Measurements from ENCODE around the gene PSMA6. TPM values are rescaled to one million over a fixed set of nuclear protein-coding genes. Genes with fewer than 3 reads are reported as not detected.
A peak's percentile ranks its signal among the peaks of the same experiment; 100 is the strongest.

PSMA6 gene
- 190 and 254 TPM in 2 replicates for total RNA-seq
- polyA plus RNA-seq, result 225 and 253 TPM in 2 replicates
- 191 and 218 TPM in 2 replicates for polyA plus RNA-seq (2012)
- 31.7 and 41.0 TPM in 2 replicates for polyA minus RNA-seq (ENCODE audit: low replicate concordance)

- peaks cover 48% of the 10 kb centered on the region for H3K79me2 ChIP-seq (ENCODE audit: control insufficient read depth, insufficient read depth, low read length)
Observed at GRCh38 chr14:35292051-35292769, at the start of gene PSMA6. PSMA6 (plus strand) TSS chr14:35292382; CDS start chr14:35292477, 95 bp downstream.

DNA sequence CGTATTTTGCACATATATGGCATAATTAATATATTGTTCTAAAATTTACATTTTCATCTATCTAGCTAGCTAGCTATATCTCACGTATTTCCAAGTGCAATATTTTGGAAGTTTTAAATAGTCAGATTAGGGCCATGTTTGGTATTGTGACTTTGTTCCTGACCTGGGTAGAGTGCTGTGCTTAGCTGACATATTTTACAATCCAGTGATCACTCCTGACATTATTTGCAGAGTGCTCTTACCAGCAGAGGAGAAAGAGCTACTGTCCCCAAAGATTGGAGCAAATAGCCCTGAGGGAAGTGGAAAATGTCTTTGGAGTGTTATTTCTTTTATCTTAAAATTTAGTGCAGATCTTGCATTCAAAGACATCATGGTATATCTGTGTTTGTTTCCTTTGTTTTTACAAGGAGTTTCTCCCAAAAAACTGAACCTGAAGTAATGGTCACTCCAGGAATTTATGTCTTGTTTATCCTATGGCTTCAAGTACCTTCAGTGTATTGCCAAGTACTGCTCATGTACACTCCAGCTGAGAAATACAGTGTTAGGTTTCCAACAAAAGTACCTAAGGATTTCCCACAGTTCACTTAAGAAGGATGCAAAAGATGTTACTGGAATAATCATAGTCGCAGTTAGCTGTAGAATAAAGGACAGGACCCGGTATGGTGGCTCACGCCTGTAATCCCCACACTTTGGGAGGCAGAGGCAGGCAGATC lies 49.4 kb upstream of the PSMA6 start:
- no peak for TF ChIP-seq EZH2 (IDR thresholded peaks at IDR 0.05; ENCODE audit: low read length, missing control alignments)
- TF ChIP-seq, protein P1, sequence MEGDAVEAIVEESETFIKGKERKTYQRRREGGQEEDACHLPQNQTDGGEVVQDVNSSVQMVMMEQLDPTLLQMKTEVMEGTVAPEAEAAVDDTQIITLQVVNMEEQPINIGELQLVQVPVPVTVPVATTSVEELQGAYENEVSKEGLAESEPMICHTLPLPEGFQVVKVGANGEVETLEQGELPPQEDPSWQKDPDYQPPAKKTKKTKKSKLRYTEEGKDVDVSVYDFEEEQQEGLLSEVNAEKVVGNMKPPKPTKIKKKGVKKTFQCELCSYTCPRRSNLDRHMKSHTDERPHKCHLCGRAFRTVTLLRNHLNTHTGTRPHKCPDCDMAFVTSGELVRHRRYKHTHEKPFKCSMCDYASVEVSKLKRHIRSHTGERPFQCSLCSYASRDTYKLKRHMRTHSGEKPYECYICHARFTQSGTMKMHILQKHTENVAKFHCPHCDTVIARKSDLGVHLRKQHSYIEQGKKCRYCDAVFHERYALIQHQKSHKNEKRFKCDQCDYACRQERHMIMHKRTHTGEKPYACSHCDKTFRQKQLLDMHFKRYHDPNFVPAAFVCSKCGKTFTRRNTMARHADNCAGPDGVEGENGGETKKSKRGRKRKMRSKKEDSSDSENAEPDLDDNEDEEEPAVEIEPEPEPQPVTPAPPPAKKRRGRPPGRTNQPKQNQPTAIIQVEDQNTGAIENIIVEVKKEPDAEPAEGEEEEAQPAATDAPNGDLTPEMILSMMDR (conservative IDR thresholded peaks at IDR 0.05 in 1 of 2, IDR thresholded peaks at IDR 0.05 in 1 of 2; ENCODE audit: low read depth in 1 of 2, low read length in 2 of 2), result no peak
- no peaks in the 10 kb centered on the region for H3K27me3 ChIP-seq (ENCODE audit: control insufficient read depth, insufficient read depth, low read length)
- no peak overlapping the region for H3K9ac ChIP-seq (ENCODE audit: insufficient read depth, low read length)
- H3K4me1 ChIP-seq (ENCODE audit: control insufficient read depth, extremely low read depth, insufficient read depth, low read length), result no peaks in the 10 kb centered on the region
- H3K4me3 ChIP-seq (replicated peaks in 1 of 4; ENCODE audit: control extremely low read depth in 1 of 4, insufficient read depth in 1 of 4, low read depth in 3 of 4, low read length in 4 of 4), result no peak overlapping the region
- no peak overlapping the region for H3K4me2 ChIP-seq (ENCODE audit: extremely low read depth, insufficient read depth, low read length)
- H3K36me3 ChIP-seq (ENCODE audit: control insufficient read depth, insufficient read depth, low read length), result no peaks in the 10 kb centered on the region
- no peak for DNase-seq (ENCODE audit: low read depth in 2 of 2)
- no peaks in the 10 kb centered on the region for H4K20me1 ChIP-seq (ENCODE audit: control insufficient read depth, extremely low read depth, insufficient read depth, low read length)
- H2AFZ ChIP-seq (ENCODE audit: low read length), result no peak overlapping the region
- no peak overlapping the region for H3K27ac ChIP-seq (ENCODE audit: insufficient read depth, low read length)
- H3K9me3 ChIP-seq (ENCODE audit: control insufficient read depth, insufficient read depth, low read depth, low read length), result no peaks in the 10 kb centered on the region
- no peaks in the 10 kb centered on the region for H3K79me2 ChIP-seq (ENCODE audit: control insufficient read depth, insufficient read depth, low read length)

More at GRCh38 chr14:35292051-35292769, at the start of gene PSMA6:
- H3K4me3 ChIP-seq (replicated peaks in 1 of 4; ENCODE audit: control extremely low read depth in 1 of 4, insufficient read depth in 1 of 4, low read depth in 3 of 4, low read length in 4 of 4), result peak within 1 kb of the TSS; percentile 67 to 94 (median 86)
- no peak for TF ChIP-seq EZH2 (IDR thresholded peaks at IDR 0.05; ENCODE audit: low read length, missing control alignments)
- TF ChIP-seq, protein P1 (conservative IDR thresholded peaks at IDR 0.05 in 1 of 2, IDR thresholded peaks at IDR 0.05 in 1 of 2; ENCODE audit: low read depth in 1 of 2, low read length in 2 of 2), result no peak
- H3K4me2 ChIP-seq (ENCODE audit: extremely low read depth, insufficient read depth, low read length), result peak within 1 kb of the TSS; percentile 93
- H3K27me3 ChIP-seq (ENCODE audit: control insufficient read depth, insufficient read depth, low read length), result no peaks in the 10 kb centered on the region
- peak within 1 kb of the TSS; percentile 91 for H3K27ac ChIP-seq (ENCODE audit: insufficient read depth, low read length)
- no peaks in the 10 kb centered on the region for H3K9me3 ChIP-seq (ENCODE audit: control insufficient read depth, insufficient read depth, low read depth, low read length)
- H3K4me1 ChIP-seq (ENCODE audit: control insufficient read depth, extremely low read depth, insufficient read depth, low read length), result no peaks in the 10 kb centered on the region
- no peaks in the 10 kb centered on the region for H4K20me1 ChIP-seq (ENCODE audit: control insufficient read depth, extremely low read depth, insufficient read depth, low read length)
- H2AFZ ChIP-seq (ENCODE audit: low read length), result peak within 1 kb of the TSS; percentile 94
- peak; percentile 98 to 99 for DNase-seq (ENCODE audit: low read depth in 2 of 2)
- H3K36me3 ChIP-seq (ENCODE audit: control insufficient read depth, insufficient read depth, low read length), result no peaks in the 10 kb centered on the region
- peak within 1 kb of the TSS; percentile 84 for H3K9ac ChIP-seq (ENCODE audit: insufficient read depth, low read length)

GRCh38 chr14:35243956-35244355 lies 48.2 kb upstream of the PSMA6 start:
- Histone ChIP-seq H3K4me1 (ENCODE audit: control insufficient read depth, extremely low read depth, insufficient read depth, low read length) (no peaks in the 10 kb centered on the region), H3K4me2 (ENCODE audit: extremely low read depth, insufficient read depth, low read length) (no peak overlapping the region), H3K9ac (ENCODE audit: insufficient read depth, low read length) (no peak overlapping the region), H2AFZ (ENCODE audit: low read length) (no peak overlapping the region), H4K20me1 (ENCODE audit: control insufficient read depth, extremely low read depth, insufficient read depth, low read length) (no peaks in the 10 kb centered on the region), H3K27me3 (ENCODE audit: control insufficient read depth, insufficient read depth, low read length) (no peaks in the 10 kb centered on the region), H3K79me2 (ENCODE audit: control insufficient read depth, insufficient read depth, low read length) (no peaks in the 10 kb centered on the region), H3K36me3 (ENCODE audit: control insufficient read depth, insufficient read depth, low read length) (no peaks in the 10 kb centered on the region), H3K27ac (ENCODE audit: insufficient read depth, low read length) (no peak overlapping the region), H3K4me3 (replicated peaks in 1 of 4; ENCODE audit: control extremely low read depth in 1 of 4, insufficient read depth in 1 of 4, low read depth in 3 of 4, low read length in 4 of 4) (no peak overlapping the region), H3K9me3 (ENCODE audit: control insufficient read depth, insufficient read depth, low read depth, low read length) (no peaks in the 10 kb centered on the region)
- DNase-seq (ENCODE audit: low read depth in 2 of 2), result no peak
- no peak for TF ChIP-seq EZH2 (IDR thresholded peaks at IDR 0.05; ENCODE audit: low read length, missing control alignments)
- TF ChIP-seq, protein P1 (conservative IDR thresholded peaks at IDR 0.05 in 1 of 2, IDR thresholded peaks at IDR 0.05 in 1 of 2; ENCODE audit: low read depth in 1 of 2, low read length in 2 of 2), result no peak
